IPS DF 6.9 (cell line): ENCODE results near the gene ITFG1.
"Not testable (repeated sequence)": the region's sequence is repeated elsewhere in the genome, so short reads cannot be mapped to it uniquely, and the experiment has no call there.

Experiments
- DNase-seq: peaks from one replicate; pipeline ENCODE4 v3.0.0-alpha.2; 2013; ENCODE audit warnings: low read depth, low spot score
- H3K27ac ChIP-seq: one replicate; pipeline ENCODE4 v1.5.1; 2013; ENCODE audit warnings: low read length, control low read depth
- H3K27me3 ChIP-seq: 2 replicates; pipeline ENCODE4 v1.6.1; 2013; ENCODE audit warnings: mild to moderate bottlenecking, low read length; ENCODE audit not compliant: control insufficient read depth, insufficient read depth
- H3K36me3 ChIP-seq: 2 replicates; pipeline ENCODE4 v1.6.1; 2013; ENCODE audit warnings: low read length; ENCODE audit not compliant: control insufficient read depth, insufficient read depth
- H3K4me1 ChIP-seq: 2 replicates; pipeline ENCODE4 v1.6.1; 2013; ENCODE audit warnings: low read length; ENCODE audit not compliant: control insufficient read depth, insufficient read depth
- H3K4me3 ChIP-seq: 2 replicates; pipeline ENCODE4 v1.5.1; 2013; ENCODE audit warnings: mild to moderate bottlenecking, low read length
- H3K9me3 ChIP-seq: 2 replicates; pipeline ENCODE4 v1.6.1; 2013; ENCODE audit warnings: low read length, inconsistent platforms; ENCODE audit not compliant: control insufficient read depth, insufficient read depth
- WGBS: extraction: QIAGEN DNeasy Blood & Tissue Kit; methylation state at CpG from one replicate; pipeline ENCODE4 v1.1.7; 2013; ENCODE audit warnings: mixed read lengths, missing lambda C conversion rate; ENCODE audit not compliant: insufficient read length, insufficient coverage; 5-methylcytosine and 5-hydroxymethylcytosine counted together

The ITFG1 gene

DNA sequence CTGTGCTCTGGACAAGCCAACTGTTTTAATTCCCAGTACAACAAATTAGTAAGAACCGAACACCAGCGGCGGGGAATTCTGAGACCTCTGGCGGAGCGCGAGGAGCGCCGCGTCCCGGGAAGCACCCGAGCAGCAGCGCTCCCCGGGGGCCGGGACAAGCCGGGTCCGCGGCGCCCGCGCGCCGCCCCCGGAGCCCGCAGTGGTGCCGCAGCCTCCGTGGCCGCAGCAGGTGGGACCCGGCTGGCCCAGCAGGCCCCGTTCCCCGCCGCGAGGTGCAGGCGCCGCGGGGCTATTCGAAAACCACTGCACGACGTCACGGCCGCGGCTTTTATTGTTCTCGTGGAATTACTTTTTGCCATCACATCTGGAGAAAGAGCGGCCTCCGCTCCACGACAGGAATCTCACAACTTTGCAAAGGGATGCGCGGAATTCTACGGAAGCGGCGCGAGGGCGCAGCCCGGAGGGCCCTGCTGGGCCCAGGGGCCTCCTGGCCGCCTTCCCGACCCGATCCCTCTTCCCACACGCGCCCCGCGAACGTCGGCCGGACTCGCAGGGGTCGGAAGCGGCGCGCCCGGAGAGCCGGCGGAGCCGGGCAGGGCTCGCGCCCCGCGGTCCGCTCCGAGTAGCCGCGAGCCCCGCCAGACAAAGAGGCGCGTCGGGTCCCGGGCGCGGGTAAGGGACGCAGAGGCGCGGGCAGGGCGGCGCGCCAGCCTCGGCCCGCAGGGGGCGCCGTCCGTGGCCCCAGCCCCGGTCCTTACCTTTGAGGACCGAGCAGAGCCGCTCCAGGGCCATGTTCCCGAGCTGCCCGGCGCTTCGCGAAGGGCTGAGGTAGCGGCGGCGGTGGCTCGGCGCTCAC is 317.8 kb downstream of the ITFG1 start:
- H3K36me3 ChIP-seq: no peaks in the 10 kb centered on the region
- peaks cover 1% of the 10 kb centered on the region; the same call in 1 of the 2 replicates for H3K4me1 ChIP-seq
- H3K27ac ChIP-seq: no peak overlapping the region
- H3K27me3 ChIP-seq: peaks cover 8% of the 10 kb centered on the region; the same call in 1 of the 2 replicates
- no CpG with 5 or more reads among the region's 111 CpGs for WGBS
- H3K4me3 ChIP-seq: peak overlapping the region; percentile 59; the same call in 1 of the 2 replicates
- DNase-seq: no peak
- H3K9me3 ChIP-seq: no peaks in the 10 kb centered on the region

DNA sequence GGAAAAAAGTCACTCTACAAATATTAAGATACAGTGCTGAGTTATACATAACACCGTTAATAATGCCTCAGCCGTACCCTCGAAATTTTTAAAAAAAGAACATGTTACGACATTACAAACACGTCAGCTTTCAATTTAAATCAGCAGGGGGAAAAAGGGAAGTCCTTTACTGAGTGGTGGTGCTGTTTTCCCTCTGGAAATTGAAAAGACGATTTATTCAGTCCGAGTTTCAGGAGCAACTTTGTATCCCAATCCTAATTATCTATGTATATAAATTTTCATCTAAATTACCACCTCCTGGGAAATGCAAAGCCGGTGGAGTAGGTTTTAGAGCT is 318.4 kb downstream of the ITFG1 start:
- Histone ChIP-seq H3K4me1 (peaks cover 1% of the 10 kb centered on the region; the same call in 1 of the 2 replicates), H3K36me3 (no peaks in the 10 kb centered on the region), H3K27ac (no peak overlapping the region), H3K4me3 (peak overlapping the region; percentile 59; the same call in 1 of the 2 replicates), H3K27me3 (peaks cover 8% of the 10 kb centered on the region; the same call in 1 of the 2 replicates), H3K9me3 (no peaks in the 10 kb centered on the region)
- no peak for DNase-seq
- no CpG with 5 or more reads among the region's 8 CpGs for WGBS

DNA sequence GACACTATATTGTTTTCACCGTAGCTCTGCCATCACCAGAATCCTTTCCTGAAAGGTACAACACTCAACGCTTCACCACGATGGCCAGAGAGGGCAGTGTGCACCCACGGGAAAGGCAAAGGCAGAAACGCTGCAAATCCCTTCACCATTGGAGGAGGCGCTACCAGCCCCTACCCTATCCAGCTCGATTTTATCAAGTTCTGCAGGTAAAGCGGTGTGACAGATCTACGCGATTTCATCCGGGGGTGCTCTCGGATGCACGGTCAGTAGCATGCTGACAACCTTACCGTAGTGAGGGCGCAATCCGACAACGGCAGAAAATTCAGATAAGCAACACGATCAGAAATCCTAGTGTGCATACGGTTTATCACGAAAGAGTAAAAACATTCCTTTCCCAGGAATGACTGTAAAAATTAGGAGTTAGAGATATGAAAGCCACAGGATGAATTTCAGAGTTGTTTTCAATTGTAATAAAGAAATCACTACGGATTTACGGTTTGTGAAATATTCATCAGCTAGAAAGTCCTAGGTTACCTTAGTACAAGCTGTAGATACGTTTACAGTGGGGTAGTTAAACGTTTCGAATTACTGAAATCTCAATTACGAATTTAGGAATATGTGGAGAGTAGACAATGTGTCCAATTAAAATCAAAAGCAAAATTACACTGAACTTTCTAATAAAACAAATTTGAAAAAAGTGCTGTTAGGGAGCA is 318.9 kb downstream of the ITFG1 start:
- Histone ChIP-seq H3K9me3 (no peaks in the 10 kb centered on the region), H3K4me1 (peaks cover 1% of the 10 kb centered on the region; the same call in 1 of the 2 replicates), H3K4me3 (no peak overlapping the region), H3K27ac (no peak overlapping the region), H3K36me3 (no peaks in the 10 kb centered on the region), H3K27me3 (peaks cover 8% of the 10 kb centered on the region; the same call in 1 of the 2 replicates)
- no CpG with 5 or more reads among the region's 26 CpGs for WGBS
- DNase-seq: no peak

DNA sequence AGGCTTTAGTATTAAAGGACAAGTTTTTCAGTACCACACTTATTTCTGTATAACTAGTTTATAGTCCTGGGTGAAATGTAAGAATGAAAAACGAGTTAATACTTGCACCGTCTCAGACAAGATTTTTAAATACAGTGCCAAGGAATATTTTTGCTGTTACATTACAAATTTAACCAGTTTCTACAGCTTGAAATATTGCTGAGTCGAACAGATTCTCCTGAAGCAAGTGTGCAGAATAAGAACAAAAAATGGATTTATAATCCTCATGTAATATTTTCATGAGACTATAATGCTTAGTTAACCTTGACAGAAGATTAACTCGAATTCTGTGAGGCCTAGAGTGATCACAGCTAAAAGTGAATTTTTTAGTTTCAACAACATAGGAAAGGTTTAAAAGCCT is 320.2 kb downstream of the ITFG1 start:
- DNase-seq: no peak
- Histone ChIP-seq H3K36me3 (no peaks in the 10 kb centered on the region), H3K27me3 (peaks cover 8% of the 10 kb centered on the region; the same call in 1 of the 2 replicates), H3K9me3 (no peaks in the 10 kb centered on the region), H3K4me1 (peaks cover 1% of the 10 kb centered on the region; the same call in 1 of the 2 replicates), H3K4me3 (no peak overlapping the region), H3K27ac (no peak overlapping the region)
- WGBS: no CpG with 5 or more reads among the region's 4 CpGs

DNA sequence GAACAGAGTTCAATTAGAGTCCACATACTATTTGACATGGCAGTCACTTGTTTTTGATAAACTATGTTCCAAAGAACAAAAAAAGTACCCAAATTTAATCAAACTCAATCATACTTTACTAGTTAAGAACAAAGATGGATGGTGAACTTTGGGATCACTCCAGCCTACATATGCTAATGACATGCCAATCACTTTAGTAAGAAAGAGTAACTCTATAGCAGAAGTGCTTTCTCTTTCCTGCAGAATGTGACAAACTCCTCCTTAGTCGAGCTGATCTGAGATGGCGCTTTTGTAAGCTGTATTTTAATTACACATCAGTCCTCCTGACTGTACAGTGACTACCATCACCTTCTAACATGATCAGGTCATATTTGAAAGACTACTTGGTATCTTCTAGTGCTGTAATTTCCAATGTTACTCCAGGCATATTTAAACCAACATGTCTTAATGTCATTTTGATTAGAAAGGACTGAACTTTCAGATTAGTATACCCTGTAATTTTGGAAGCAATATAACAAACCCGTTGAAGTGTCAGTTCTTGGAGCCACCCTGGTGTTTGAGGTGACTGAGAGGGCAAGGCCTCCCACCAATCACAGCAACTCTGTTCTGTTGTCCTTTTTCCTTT is 321.2 kb downstream of the ITFG1 start:
- Histone ChIP-seq H3K9me3 (no peaks in the 10 kb centered on the region), H3K36me3 (no peaks in the 10 kb centered on the region), H3K27me3 (peaks cover 5% of the 10 kb centered on the region; the same call in 1 of the 2 replicates), H3K27ac (no peak overlapping the region), H3K4me3 (no peak overlapping the region), H3K4me1 (peaks cover 1% of the 10 kb centered on the region; the same call in 1 of the 2 replicates)
- DNase-seq: no peak
- WGBS: no CpG with 5 or more reads among the region's 3 CpGs

DNA sequence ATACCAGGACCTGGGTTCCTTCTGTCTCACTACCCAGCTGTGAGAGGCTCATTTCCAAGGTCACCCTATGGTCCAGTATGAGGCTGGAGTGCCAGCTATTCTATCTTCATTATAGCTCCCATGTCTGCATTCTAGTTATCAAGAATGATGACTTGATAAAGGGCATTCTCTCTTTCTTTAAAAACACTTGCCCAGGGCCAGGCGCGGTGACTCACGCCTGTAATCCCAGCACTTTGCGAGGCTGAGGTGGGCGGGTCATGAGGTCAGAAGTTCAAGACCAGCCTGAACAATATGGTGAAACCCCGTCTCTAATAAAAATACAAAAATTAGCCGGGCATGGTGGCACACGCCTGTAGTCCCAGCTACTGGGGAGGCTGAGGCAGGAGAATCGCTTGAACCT is 322.9 kb downstream of the ITFG1 start:
- WGBS: no CpG with 5 or more reads among the region's 9 CpGs
- not testable (repeated sequence) for DNase-seq, H3K4me1 ChIP-seq, H3K27ac ChIP-seq, H3K27me3 ChIP-seq, H3K36me3 ChIP-seq, H3K9me3 ChIP-seq, H3K4me3 ChIP-seq

DNA sequence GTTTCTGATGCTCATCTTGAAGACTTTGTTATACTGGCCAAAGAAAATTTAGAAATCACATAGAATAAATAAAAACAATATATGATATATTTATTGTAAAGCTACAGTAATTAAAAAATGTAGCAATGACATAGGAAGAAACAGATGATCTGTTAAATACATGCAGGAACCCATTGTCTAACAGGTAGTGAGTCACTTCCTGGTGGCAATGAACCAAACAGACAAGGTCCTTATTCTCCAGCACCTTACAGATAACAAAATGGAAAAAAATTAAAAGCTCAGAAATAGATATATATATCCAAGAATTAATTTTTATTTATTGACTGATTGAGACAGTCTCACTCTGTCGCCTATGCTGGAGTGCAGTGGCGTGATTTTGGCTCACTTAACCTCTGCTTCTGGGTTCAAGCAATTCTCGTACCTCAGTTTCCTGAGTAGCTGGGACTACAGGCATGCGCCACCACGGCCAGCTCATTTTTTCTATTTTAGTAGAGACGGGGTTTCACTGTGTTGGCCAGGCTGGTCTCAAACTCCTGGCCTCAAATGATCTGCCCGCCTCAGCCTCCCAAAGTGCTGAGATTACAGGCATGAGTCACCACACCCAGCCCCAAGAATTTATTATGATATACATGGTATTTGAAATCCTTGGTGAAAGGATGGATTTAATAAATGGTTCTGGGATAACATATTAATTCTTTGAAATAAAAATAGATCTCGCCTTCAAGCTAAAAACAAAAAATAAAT is 324.6 kb downstream of the ITFG1 start:
- Histone ChIP-seq H3K4me1 (no peaks in the 10 kb centered on the region), H3K27ac (no peak overlapping the region), H3K27me3 (no peaks in the 10 kb centered on the region), H3K36me3 (no peaks in the 10 kb centered on the region), H3K9me3 (no peaks in the 10 kb centered on the region), H3K4me3 (no peak overlapping the region)
- no peak for DNase-seq
- no CpG with 5 or more reads among the region's 8 CpGs for WGBS

DNA sequence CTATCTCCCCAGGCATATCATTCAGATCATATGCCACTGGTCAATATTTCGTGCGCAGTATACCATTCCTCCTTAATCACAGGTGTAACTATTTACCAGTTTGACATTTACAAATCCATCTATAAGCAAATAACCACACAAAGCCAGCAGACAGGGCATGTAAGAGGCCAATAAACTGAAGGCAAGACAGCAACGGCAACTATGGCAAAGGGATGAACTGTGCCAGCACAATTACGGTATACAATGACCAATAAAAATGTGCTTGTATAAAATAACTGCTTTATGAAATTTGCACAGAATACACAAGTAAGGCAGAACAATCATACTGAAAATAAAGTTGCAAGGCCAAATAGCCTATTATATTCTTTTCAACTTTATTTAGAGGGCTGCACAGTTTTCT is 326.3 kb downstream of the ITFG1 start:
- Histone ChIP-seq H3K4me3 (no peak overlapping the region), H3K36me3 (no peaks in the 10 kb centered on the region), H3K27me3 (no peaks in the 10 kb centered on the region), H3K4me1 (no peaks in the 10 kb centered on the region), H3K27ac (no peak overlapping the region), H3K9me3 (no peaks in the 10 kb centered on the region)
- DNase-seq: no peak
- no CpG with 5 or more reads among the region's 4 CpGs for WGBS

DNA sequence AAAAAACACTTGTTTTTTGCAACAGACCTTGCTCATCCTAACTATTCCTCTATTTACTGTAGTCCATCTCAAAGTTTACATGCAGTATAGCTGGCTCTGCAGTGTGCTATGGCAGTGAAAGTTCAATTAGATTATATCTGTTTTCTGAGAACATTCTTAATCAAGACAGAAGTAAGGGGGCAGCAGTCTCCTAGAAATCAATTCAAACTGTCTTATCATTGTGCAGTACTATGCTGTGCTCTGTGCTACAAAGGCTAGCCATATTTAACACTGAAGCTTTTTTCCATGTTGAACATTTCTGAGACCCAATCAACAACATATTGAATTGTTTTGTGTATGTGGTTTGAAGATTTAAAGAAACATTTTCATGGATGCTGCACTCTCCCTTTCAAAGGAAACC is 328.6 kb downstream of the ITFG1 start:
- no peak overlapping the region for H3K27ac ChIP-seq
- H3K4me3 ChIP-seq: no peak overlapping the region
- no peak for DNase-seq
- H3K36me3 ChIP-seq: no peaks in the 10 kb centered on the region
- H3K4me1 ChIP-seq: no peaks in the 10 kb centered on the region
- H3K27me3 ChIP-seq: no peaks in the 10 kb centered on the region
- no peaks in the 10 kb centered on the region for H3K9me3 ChIP-seq
